PC-3 (cell line): Measurements from ENCODE around the gene WWC1. TPM values are rescaled to one million over a fixed set of nuclear protein-coding genes. Genes with fewer than 3 reads are reported as not detected.

ENCODE experiments used
- ATAC-seq: fragments of 200-7000 bp; cut with Tn5 transposase; 2 replicates; pipeline ENCODE4 v1.9.1; 2020; ENCODE audit warnings: mild to moderate bottlenecking, moderate library complexity
- BruUV-seq: library from RNA; stranded (reverse); fragments of 400-500 nt; replicated peaks from 2 replicates; lab custom pipeline; 2021; lab: Mats Ljungman, UMichigan
- CTCF ChIA-PET: fragments of 300-600 bp; sonication (Branson Sonifier 250); formaldehyde crosslinking; loops from one replicate; lab custom pipeline; 2022; ENCODE audit warnings: antibody characterized with exemption; lab: Charles Lee
- POLR2A ChIA-PET: fragments of 300-600 bp; sonication (Branson Sonifier 250); formaldehyde crosslinking; loops from one replicate; lab custom pipeline; 2022; ENCODE audit warnings: antibody characterized with exemption; ENCODE audit not compliant: unreplicated experiment; lab: Charles Lee
- DNase-seq: peaks from one replicate; pipeline ENCODE4 v3.0.0-alpha.2; 2015
- H2AFZ ChIP-seq: fragments of 300-600 bp; sonication (generic); 2 replicates; pipeline ENCODE4 v1.6.0; 2016; ENCODE audit warnings: antibody characterized with exemption, low read length
- H3F3A ChIP-seq: fragments of 300-600 bp; sonication (generic); one replicate; pipeline ENCODE4 v1.6.0; 2017; ENCODE audit warnings: antibody characterized with exemption, low read length, control low read depth, mild to moderate bottlenecking; ENCODE audit not compliant: unreplicated experiment
- H3K27ac ChIP-seq: fragments of 300-600 bp; sonication (generic); 2 replicates; pipeline ENCODE4 v1.5.1; 2016; ENCODE audit warnings: mild to moderate bottlenecking, low read length
- H3K27me3 ChIP-seq: fragments of 300-600 bp; sonication (generic); 2 replicates; pipeline ENCODE4 v1.6.1; 2016; ENCODE audit warnings: low read length, mixed read lengths
- H3K36me3 ChIP-seq: fragments of 300-600 bp; sonication (generic); 2 replicates; pipeline ENCODE4 v1.6.1; 2016; ENCODE audit warnings: low read depth, mixed run types, low read length, mixed read lengths
- H3K4me1 ChIP-seq: fragments of 300-600 bp; sonication (generic); 2 replicates; pipeline ENCODE4 v1.5.1; 2016; ENCODE audit warnings: low read length; ENCODE audit not compliant: insufficient read depth
- H3K4me2 ChIP-seq: fragments of 300-600 bp; sonication (generic); 2 replicates; pipeline ENCODE4 v1.6.0; 2016; ENCODE audit warnings: low read length
- H3K4me3 ChIP-seq: fragments of 300-600 bp; sonication (generic); 2 replicates; pipeline ENCODE4 v1.5.1; 2016; ENCODE audit warnings: mild to moderate bottlenecking, low read length, mixed read lengths
- H3K79me2 ChIP-seq: fragments of 300-600 bp; sonication (generic); 2 replicates; pipeline ENCODE4 v1.6.1; 2017; ENCODE audit warnings: low read length, mixed read lengths
- H3K9ac ChIP-seq: fragments of 300-600 bp; sonication (generic); 2 replicates; pipeline ENCODE4 v1.6.0; 2016; ENCODE audit warnings: mild to moderate bottlenecking, low read length
- H3K9me2 ChIP-seq: fragments of 300-600 bp; sonication (generic); replicated peaks from 2 replicates; pipeline ENCODE4 v1.6.1; 2016; ENCODE audit warnings: mixed run types, low read length, mixed read lengths
- H3K9me3 ChIP-seq: fragments of 300-600 bp; sonication (generic); 2 replicates; pipeline ENCODE4 v1.6.1; 2016; ENCODE audit warnings: low read length, mixed read lengths
- H4K20me1 ChIP-seq: fragments of 300-600 bp; sonication (generic); 2 replicates; pipeline ENCODE4 v1.6.1; 2016; ENCODE audit warnings: low read length, mixed read lengths
- CTCF ChIP-seq: fragments of 300-600 bp; sonication (generic); conservative IDR thresholded peaks from 2 replicates; pipeline ENCODE4 v1.5.1; 2017; ENCODE audit warnings: antibody characterized with exemption, low read depth, mild to moderate bottlenecking, low read length
- EZH2 ChIP-seq: fragments of 300-600 bp; sonication (generic); IDR thresholded peaks from one replicate; pipeline ENCODE4 v1.6.1; 2017; ENCODE audit warnings: antibody characterized with exemption, mild to moderate bottlenecking, low read length; ENCODE audit not compliant: unreplicated experiment
- EZH2phosphoT487 ChIP-seq: fragments of 300-600 bp; sonication (generic); IDR thresholded peaks from 2 replicates; pipeline ENCODE4 v1.6.1; 2018; ENCODE audit warnings: mild to moderate bottlenecking, antibody characterized with exemption, low read length, borderline replicate concordance
- intact Hi-C: fragments of 100-400 bp; cut with micrococcal nuclease; formaldehyde crosslinking; loops from 2 replicates; pipeline ENCODE4 v1.9.0; 2023
- total RNA-seq: library from RNA; depleted of rRNA; stranded (reverse); fragments of >200 nt; gene quantifications from 2 replicates; pipeline ENCODE4 v1.2.3, GENCODE V29; 2014

Gene WWC1
- total RNA-seq, 1 experiment from 2014 or later = 31.8 TPM

GRCh38 chr5:168364151-168364661 lies 72.8 kb downstream of the WWC1 start:
- H4K20me1 ChIP-seq = no peaks in the 10 kb centered on the region
- no peaks in the 10 kb centered on the region for H3K9me2 ChIP-seq
- peak overlapping the region; percentile 82 for H3K4me2 ChIP-seq
- ATAC-seq (peak; percentile 52), DNase-seq (peak; percentile 91)
- H3K79me2 ChIP-seq = peaks cover 84% of the 10 kb centered on the region
- CTCF ChIA-PET = no interaction called here
- TF ChIP-seq EZH2phosphoT487 (no peak), CTCF (no peak), EZH2 (no peak)
- H3F3A ChIP-seq = no peaks in the 10 kb centered on the region
- H3K27ac ChIP-seq = peak overlapping the region; percentile 93
- no TSS peak for BruUV-seq
- no peaks in the 10 kb centered on the region for H3K36me3 ChIP-seq
- intact Hi-C loops = no loop called here
- no peaks in the 10 kb centered on the region for H3K27me3 ChIP-seq
- H3K4me3 ChIP-seq = 0 out of 2 replicates have a peak overlapping the region, but pooled peaks have one; percentile 21
- peaks cover 78% of the 10 kb centered on the region for H3K4me1 ChIP-seq
- H3K9ac ChIP-seq = peak overlapping the region; percentile 54
- POLR2A ChIA-PET = no interaction called here
- no peaks in the 10 kb centered on the region for H3K9me3 ChIP-seq
- H2AFZ ChIP-seq = no peak overlapping the region

GRCh38 chr5:168364750-168365550 lies 73.5 kb downstream of the WWC1 start:
- H3K27me3 ChIP-seq = no peaks in the 10 kb centered on the region
- peak; percentile 48 for DNase-seq
- H3K4me1 ChIP-seq = peaks cover 71% of the 10 kb centered on the region
- no peak overlapping the region for H2AFZ ChIP-seq
- H3K9me2 ChIP-seq = no peaks in the 10 kb centered on the region
- peak overlapping the region; percentile 82 for H3K4me2 ChIP-seq
- CTCF ChIA-PET = interaction anchor here (0.5 kb wide), 1 partner anchor 282 kb away, joined by 3 read pairs; no protein-coding TSS in a partner anchor
- peaks cover 82% of the 10 kb centered on the region for H3K79me2 ChIP-seq
- TSS peak; percentile 68 for BruUV-seq
- H3K9me3 ChIP-seq = no peaks in the 10 kb centered on the region
- no peaks in the 10 kb centered on the region for H4K20me1 ChIP-seq
- intact Hi-C loops = loop anchor here (1.0 to 5.0 kb wide), 2 partner anchors 47 to 70 kb away; no protein-coding TSS in a partner anchor
- TF ChIP-seq EZH2 (no peak), EZH2phosphoT487 (no peak), CTCF (no peak)
- peak; percentile 4 for ATAC-seq
- peak overlapping the region; percentile 43; the same call in 1 of the 2 replicates for H3K4me3 ChIP-seq
- no peaks in the 10 kb centered on the region for H3K36me3 ChIP-seq
- H3K9ac ChIP-seq = peak overlapping the region; percentile 54
- H3F3A ChIP-seq = no peaks in the 10 kb centered on the region
- POLR2A ChIA-PET = no interaction called here
- peak overlapping the region; percentile 93 for H3K27ac ChIP-seq
